DND-41 (cell line): ENCODE measurements around the gene MYH11.

Experiments used
- EZH2 ChIP-seq: IDR thresholded peaks from 3 replicates; pipeline ENCODE4 v1.6.1; 2012; ENCODE audit warnings: borderline replicate concordance, low read depth, mild to moderate bottlenecking, moderate library complexity, low read length, inconsistent platforms; ENCODE audit not compliant: severe bottlenecking
- TF ChIP-seq, protein P1 (sequence below): IDR thresholded peaks from 2 replicates; pipeline ENCODE4 v1.5.1; 2012; ENCODE audit warnings: borderline replicate concordance, low read length, moderate library complexity, mild to moderate bottlenecking; ENCODE audit not compliant: poor library complexity, severe bottlenecking; ENCODE audit errors: extremely low read depth

DNA sequence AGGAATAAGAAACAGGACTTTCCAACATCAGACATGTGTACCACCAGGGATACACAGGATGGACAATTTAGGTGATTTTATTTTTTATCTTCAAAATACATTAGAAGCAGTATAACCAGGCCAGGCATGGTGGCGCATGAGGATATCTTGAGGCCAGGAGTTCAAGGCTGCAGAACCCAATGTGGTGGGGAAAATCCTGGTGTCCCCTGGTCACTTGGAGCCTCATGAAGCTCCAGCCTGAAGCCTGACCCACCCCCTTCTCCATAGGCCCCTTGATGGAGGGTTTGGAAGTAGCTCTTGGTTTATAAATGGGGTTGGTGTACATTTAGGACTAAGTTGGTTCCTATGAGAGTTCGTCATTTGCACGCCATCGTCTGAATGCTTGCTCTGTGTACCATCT, 88.6 kb downstream of the MYH11 start:
- TF ChIP-seq, protein P1, sequence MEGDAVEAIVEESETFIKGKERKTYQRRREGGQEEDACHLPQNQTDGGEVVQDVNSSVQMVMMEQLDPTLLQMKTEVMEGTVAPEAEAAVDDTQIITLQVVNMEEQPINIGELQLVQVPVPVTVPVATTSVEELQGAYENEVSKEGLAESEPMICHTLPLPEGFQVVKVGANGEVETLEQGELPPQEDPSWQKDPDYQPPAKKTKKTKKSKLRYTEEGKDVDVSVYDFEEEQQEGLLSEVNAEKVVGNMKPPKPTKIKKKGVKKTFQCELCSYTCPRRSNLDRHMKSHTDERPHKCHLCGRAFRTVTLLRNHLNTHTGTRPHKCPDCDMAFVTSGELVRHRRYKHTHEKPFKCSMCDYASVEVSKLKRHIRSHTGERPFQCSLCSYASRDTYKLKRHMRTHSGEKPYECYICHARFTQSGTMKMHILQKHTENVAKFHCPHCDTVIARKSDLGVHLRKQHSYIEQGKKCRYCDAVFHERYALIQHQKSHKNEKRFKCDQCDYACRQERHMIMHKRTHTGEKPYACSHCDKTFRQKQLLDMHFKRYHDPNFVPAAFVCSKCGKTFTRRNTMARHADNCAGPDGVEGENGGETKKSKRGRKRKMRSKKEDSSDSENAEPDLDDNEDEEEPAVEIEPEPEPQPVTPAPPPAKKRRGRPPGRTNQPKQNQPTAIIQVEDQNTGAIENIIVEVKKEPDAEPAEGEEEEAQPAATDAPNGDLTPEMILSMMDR, result no peak
- TF ChIP-seq EZH2, result no peak
